ENCODE results near the gene MSRB1. TPM values are rescaled to one million over a fixed set of nuclear protein-coding genes. Genes with fewer than 3 reads are reported as not detected.

MSRB1 gene
- total and polyA plus RNA-seq, 2 of the 13 experiments (the other 11 are each of a cell fraction or from before 2014, with no cell fraction given) = 32.1 to 75.4 TPM

DNA sequence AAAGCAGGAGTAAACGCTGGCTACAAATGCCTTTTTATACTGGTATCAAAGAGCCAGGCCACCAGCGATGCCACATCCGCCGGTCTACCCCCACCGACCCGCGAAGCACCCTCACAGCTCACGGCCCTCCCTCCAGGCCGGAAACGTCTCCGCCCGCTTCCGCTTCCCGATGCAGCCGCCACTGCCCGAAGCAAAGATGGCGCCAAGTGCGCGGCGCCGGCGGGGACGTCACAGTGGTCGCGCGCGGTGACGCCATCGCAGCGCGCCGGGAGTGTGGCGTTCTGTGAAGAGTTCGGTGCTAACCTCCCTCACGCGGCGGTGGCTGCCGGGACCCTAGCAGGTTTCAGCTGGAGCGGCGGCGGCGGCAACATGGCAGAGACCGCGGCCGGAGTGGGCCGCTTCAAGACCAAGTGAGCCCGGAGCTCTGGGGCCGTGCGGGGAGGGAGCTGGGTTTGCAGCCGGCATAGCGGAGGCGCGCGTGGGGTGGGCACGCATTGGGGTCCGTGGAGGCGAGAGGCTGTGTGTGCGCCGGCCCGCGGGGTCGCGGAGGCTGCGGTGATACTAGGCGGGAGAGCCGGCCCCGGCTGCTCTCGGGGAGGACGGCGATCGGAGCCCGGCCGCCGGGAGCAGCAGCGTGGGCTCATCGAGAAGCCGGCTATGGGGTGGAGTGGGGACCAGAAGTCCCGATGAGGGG, 28.9 kb upstream of the MSRB1 start, which contains the start of gene TBL3 (continued):
- no peak for TF ChIP-seq SMARCC2 (IDR thresholded peaks at IDR 0.05)
- TF ChIP-seq, protein P1, sequence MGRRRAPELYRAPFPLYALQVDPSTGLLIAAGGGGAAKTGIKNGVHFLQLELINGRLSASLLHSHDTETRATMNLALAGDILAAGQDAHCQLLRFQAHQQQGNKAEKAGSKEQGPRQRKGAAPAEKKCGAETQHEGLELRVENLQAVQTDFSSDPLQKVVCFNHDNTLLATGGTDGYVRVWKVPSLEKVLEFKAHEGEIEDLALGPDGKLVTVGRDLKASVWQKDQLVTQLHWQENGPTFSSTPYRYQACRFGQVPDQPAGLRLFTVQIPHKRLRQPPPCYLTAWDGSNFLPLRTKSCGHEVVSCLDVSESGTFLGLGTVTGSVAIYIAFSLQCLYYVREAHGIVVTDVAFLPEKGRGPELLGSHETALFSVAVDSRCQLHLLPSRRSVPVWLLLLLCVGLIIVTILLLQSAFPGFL (CRISPR knock-in tag; IDR thresholded peaks at IDR 0.05) = no peak
- TF ChIP-seq, protein P2, sequence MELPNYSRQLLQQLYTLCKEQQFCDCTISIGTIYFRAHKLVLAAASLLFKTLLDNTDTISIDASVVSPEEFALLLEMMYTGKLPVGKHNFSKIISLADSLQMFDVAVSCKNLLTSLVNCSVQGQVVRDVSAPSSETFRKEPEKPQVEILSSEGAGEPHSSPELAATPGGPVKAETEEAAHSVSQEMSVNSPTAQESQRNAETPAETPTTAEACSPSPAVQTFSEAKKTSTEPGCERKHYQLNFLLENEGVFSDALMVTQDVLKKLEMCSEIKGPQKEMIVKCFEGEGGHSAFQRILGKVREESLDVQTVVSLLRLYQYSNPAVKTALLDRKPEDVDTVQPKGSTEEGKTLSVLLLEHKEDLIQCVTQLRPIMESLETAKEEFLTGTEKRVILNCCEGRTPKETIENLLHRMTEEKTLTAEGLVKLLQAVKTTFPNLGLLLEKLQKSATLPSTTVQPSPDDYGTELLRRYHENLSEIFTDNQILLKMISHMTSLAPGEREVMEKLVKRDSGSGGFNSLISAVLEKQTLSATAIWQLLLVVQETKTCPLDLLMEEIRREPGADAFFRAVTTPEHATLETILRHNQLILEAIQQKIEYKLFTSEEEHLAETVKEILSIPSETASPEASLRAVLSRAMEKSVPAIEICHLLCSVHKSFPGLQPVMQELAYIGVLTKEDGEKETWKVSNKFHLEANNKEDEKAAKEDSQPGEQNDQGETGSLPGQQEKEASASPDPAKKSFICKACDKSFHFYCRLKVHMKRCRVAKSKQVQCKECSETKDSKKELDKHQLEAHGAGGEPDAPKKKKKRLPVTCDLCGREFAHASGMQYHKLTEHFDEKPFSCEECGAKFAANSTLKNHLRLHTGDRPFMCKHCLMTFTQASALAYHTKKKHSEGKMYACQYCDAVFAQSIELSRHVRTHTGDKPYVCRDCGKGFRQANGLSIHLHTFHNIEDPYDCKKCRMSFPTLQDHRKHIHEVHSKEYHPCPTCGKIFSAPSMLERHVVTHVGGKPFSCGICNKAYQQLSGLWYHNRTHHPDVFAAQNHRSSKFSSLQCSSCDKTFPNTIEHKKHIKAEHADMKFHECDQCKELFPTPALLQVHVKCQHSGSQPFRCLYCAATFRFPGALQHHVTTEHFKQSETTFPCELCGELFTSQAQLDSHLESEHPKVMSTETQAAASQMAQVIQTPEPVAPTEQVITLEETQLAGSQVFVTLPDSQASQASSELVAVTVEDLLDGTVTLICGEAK (IDR thresholded peaks at IDR 0.05) = peak; percentile 70
- TF ChIP-seq, protein P2 (CRISPR knock-in tag; IDR thresholded peaks at IDR 0.05) = peak; percentile 80
- TF ChIP-seq, protein P3, sequence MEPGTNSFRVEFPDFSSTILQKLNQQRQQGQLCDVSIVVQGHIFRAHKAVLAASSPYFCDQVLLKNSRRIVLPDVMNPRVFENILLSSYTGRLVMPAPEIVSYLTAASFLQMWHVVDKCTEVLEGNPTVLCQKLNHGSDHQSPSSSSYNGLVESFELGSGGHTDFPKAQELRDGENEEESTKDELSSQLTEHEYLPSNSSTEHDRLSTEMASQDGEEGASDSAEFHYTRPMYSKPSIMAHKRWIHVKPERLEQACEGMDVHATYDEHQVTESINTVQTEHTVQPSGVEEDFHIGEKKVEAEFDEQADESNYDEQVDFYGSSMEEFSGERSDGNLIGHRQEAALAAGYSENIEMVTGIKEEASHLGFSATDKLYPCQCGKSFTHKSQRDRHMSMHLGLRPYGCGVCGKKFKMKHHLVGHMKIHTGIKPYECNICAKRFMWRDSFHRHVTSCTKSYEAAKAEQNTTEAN (CRISPR knock-in tag; conservative IDR thresholded peaks at IDR 0.05) = no peak
- TF ChIP-seq NR2C2 (CRISPR knock-in tag; IDR thresholded peaks at IDR 0.05; ENCODE audit: borderline replicate concordance) = peak; percentile 95
- TF ChIP-seq FOSL2 (CRISPR knock-in tag; IDR thresholded peaks at IDR 0.05) = peak; percentile 70
- TF ChIP-seq, protein P4, sequence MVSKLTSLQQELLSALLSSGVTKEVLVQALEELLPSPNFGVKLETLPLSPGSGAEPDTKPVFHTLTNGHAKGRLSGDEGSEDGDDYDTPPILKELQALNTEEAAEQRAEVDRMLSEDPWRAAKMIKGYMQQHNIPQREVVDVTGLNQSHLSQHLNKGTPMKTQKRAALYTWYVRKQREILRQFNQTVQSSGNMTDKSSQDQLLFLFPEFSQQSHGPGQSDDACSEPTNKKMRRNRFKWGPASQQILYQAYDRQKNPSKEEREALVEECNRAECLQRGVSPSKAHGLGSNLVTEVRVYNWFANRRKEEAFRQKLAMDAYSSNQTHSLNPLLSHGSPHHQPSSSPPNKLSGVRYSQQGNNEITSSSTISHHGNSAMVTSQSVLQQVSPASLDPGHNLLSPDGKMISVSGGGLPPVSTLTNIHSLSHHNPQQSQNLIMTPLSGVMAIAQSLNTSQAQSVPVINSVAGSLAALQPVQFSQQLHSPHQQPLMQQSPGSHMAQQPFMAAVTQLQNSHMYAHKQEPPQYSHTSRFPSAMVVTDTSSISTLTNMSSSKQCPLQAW (CRISPR knock-in tag; IDR thresholded peaks at IDR 0.05) = peak; percentile 84; the same call in 1 of the 2 replicates
- TF ChIP-seq, protein P5, sequence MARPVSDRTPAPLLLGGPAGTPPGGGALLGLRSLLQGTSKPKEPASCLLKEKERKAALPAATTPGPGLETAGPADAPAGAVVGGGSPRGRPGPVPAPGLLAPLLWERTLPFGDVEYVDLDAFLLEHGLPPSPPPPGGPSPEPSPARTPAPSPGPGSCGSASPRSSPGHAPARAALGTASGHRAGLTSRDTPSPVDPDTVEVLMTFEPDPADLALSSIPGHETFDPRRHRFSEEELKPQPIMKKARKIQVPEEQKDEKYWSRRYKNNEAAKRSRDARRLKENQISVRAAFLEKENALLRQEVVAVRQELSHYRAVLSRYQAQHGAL (CRISPR knock-in tag; IDR thresholded peaks at IDR 0.05; ENCODE audit: not compliant biosample characterization) = peak; percentile 66
- peak; percentile 93 for TF ChIP-seq TARDBP (CRISPR knock-in tag; IDR thresholded peaks at IDR 0.05)
- TF ChIP-seq IKZF4 (CRISPR knock-in tag; IDR thresholded peaks at IDR 0.05; ENCODE audit: borderline replicate concordance, low read depth, not compliant biosample characterization) = peak; percentile 61
- no peak for TF ChIP-seq ZNF292 (CRISPR knock-in tag; IDR thresholded peaks at IDR 0.05; ENCODE audit: borderline replicate concordance, low read depth)
- TF ChIP-seq ESRRA (CRISPR knock-in tag; IDR thresholded peaks at IDR 0.05; ENCODE audit: low read depth) = peak; percentile 63; the same call in 1 of the 2 replicates
- peak; percentile 97 for TF ChIP-seq POGZ (CRISPR knock-in tag; IDR thresholded peaks at IDR 0.05)

Data from HepG2 (cell line).